ENCODE measurements around the gene IFT25.
A peak's percentile ranks its signal among the peaks of the same experiment; 100 is the strongest.

Gene IFT25

DNA sequence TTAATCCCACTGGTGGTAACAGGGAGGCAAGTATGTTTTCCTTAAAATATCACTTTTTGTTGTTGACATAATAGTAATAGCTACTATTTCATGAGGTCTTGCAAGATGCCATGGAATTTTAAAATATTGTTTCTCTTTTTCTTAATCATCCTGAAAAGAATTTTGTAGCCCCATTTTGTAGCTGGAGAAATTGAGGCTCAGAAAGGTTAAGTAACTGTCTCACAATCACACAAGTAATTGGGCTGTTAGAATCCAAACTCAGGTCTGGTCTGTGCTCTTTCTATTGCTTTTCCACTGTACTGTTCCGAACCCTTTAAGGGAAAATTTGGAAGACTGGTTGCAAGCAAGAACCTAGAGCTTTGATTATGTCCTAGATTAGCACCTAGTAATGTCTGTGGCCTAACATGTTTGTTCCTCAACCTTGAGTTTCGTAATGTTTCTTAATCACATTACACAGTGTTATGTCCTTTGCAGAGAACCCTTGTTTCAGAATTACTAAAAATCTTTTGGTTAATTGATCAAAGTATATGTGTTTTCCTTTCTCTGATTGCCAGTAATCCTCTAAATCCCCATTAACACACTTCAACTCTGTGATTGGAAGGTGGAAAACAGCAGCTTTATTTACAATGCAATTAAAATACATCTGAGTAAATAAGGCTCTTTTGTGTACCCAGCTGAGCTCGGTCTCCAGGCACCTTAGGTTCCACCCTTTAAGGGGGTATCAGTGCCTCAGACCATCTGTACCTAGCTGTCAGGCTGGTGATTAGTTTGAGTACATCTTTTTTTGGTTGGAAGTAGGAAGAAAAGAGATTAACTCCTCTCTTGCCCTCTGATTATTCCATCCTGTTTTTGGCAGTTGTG is 11.0 kb upstream of the IFT25 start:
- DNase-seq: no peak

DNA sequence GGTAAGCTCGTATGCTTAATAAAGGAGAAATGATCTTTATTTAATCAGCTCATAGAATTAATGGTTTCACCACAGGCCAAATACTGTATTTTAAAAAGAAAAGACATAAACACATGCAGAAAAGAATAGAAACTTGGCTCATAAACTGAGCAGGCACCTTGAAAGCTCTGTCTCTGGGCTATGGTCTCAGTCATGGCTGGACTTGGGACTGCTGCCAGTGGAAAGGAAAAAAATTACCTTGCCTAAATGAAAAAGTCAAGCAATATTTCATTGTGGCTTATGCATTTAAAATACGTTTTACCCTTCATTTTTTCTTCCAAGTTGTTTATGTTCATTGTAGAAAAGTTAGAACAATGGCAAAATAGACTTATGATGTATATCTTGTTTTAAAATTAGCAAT is 8.6 kb upstream of the IFT25 start:
- DNase-seq: no peak

DNA sequence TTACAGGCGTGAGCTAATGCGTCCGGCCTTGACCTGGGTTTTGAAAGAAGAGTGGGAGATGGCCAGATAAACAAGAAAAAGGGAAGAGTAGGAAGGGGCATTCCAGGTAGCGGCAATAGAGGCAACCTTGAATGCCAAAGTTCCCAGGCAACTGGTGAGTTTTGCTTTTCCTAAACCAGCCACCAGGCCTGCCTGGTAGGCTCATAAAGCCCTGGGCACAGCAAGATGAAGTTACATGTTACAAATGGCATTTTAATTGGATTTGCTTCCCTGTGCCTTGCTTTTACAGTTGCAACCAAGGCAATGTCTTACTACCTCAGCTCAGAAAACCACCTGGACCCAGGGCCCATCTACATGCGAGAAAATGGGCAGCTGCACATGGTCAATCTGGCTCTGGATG is 6.2 kb upstream of the IFT25 start:
- DNase-seq: no peak

DNA sequence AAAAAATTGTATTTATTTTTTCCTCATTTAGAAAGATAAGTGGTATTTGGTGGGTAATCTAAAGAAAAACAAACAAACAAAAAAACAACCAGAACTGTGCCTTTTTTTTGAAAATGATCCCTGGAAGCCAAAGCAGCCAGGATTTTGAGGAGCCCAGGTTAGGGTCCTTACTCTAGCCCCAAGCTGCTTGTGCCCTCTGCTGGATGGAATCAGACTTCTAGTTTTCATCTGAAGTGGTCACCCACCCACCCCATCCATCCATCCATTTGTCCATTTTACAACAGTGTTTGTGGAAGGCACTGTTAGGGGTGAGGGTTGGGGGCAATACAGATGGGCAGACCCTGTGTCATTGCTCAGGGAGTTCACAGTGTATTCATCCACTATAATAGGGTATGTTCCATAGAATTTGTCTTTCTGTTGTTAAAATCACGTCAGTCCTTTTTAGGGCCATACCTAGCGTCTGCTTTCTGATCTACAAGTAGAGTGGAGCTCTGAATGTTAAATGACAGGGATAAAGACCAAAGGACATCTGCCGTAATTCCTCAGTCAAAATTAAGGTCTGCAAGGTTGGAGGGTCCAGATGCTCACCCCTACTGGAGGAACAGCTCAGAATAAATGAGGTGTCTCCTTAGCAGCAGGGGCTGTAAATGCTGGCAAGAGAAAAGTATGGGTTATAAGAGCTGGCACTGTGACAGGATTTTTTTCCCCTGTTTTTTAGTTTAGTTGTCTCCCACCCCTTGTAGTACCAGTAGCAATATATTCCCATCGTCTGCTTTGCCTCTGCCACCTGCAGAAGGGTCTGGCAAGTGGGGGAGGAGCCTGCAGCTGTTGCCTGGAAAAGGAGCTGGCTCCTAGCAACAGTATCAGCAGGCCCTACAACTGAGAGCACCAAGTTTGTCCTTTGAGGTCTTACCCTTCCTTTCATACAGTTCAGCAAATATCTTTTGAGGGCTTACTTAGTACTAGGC is 3.8 kb upstream of the IFT25 start:
- DNase-seq: no peak

DNA sequence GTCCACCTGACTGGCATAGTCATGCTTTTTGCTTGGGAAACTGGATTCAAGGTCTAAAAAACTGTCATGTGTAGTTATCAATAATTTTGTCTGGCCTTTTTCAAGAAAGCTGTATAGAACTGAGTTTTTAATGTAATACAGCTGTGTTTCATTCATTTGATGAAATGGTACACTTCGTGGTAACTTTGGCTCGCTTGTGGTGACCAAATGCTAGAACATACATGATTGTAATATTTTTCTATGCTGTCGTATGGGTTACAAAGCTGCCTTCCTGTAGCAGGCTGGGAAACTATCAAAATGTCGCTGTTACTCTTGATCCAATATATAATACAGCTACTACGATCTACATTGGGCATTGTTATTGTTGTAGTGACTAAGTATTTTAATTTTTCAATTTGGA is 2.8 kb upstream of the IFT25 start:
- no peak for DNase-seq

DNA sequence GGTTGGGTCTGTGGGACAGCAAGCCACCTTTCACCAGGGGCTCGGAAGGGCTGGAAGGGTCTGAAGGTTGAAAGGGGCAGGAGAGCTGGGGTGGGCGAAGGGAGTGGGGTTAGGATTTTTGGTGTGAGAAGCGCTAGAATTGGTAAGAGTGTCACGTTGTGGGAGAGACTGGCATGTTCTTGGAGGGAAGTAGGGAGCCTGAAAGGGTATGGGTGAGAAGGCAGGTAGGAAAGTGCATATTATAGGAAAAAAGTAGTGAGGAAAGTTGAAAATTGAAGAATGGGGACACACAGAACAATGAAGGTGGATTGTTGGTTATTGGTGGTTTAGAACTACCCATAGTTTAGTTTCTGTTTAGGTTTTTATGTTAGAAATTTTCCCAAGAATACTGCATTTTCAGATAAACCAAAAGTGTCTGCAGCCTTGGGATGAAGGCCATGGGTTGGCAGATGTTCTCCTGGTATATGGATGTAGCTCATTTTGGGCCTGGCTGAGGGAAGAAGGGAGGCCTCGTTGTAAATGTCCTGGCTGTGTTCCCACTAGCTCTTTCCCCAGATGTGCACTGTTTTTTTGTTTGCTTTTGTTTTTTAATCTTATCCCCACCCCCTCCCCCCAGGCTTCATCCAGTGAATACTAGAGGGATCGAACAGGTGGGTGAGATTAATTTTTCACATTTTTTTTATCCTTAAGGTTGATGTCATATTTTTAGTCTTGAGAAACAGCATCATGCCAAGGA is 1.8 kb upstream of the IFT25 start:
- no peak for DNase-seq

DNA sequence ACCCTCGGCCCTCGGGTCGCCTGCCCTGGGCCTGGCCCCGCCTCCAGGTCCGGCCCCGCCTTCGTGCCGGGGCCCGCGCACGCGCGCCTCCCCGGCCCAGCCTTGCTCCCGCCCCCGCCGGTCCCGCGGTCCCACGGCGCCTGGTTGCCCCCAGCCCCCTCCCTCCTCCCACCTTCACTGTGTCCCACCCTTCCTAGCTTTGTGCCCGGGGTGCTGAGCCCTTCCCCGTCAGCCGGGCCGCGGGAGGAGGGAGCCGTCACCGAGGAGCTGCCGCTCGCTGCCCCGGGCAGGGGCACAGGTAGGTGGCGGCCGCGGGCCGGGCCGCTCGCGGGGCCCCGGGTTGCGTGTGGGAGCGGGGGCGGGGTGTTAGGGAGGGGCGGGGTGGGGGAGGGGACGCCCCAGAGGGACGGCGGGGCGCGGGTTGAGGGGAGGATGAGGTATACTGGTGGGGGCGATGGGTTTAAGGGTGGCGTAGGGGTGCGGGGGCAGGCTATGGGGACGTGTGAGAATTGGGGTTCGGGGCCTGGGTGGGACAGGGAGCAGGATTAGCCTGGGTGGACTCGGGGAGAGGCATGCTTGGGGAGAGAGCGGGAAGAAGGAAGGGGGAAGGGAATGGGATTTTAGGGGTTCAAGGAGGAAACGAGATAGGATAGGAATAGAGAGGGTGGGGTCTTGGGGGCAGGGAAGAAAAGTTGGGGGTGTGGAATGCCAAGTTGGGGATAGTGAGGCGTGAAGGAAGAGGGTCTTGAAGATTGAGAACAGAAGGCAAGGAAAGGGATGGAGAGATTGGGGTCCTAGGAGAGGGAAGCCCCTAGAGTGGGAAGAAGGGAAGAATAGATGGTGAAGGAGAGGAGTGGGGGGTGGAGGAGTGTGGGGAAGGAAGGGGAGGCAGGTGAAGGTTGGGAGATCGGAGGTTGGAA is 1.0 kb upstream of the IFT25 start, which contains the start of gene LRRC42:
LRRC42 (plus strand) TSS at position 99 of the 920 bp plus-strand sequence. CDS start 5,650 bp downstream, outside the sequence.
- no peak for DNase-seq

DNA sequence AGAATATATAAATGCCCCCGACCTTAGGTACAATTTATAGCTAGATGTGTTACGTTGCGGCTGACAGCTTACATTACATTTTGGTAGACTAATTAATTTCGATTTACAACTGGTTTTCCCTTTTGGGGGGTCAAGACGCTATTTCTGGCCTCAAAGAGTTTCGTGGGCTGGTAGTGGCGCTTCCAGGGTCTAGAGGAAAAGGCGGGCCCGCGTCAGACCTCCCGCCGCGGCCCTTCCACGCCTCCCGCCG is 391 bp downstream of the IFT25 start:
- DNase-seq: no peak

DNA sequence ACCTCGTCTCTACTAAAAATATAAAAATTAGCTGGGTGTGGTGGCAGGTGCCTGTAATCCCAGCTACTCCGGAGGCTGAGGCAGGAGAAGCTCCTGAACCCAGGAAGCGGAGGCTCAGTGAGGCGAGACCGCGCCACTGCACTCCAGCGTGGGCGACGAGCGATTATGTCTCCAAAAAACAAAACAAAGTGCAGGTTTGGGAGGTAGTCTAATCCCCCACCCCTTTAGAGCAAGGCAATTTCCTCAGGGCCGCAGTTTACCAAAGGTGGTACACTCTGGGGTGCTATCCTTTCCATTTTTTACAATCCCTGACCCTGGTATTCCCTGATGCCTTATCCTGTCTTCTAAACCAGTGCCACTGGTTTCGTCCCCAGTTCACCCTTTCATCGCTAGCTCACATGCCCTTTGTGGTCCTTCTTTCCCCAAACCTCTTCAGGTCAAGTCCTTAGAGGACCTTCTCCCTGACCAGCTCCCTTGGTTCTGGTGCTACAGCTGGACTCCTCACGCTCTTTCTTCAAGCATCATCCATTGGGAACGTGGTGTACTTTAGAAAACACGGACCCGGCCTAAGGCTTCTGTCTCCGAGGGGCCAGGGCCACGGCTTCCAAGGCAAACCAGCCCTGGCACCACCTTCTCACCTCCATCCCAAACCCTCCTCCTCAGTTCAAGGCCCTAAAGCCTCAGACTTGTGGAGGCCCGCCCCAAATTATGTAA is 873 bp downstream of the IFT25 start:
- DNase-seq: peak; percentile 3

DNA sequence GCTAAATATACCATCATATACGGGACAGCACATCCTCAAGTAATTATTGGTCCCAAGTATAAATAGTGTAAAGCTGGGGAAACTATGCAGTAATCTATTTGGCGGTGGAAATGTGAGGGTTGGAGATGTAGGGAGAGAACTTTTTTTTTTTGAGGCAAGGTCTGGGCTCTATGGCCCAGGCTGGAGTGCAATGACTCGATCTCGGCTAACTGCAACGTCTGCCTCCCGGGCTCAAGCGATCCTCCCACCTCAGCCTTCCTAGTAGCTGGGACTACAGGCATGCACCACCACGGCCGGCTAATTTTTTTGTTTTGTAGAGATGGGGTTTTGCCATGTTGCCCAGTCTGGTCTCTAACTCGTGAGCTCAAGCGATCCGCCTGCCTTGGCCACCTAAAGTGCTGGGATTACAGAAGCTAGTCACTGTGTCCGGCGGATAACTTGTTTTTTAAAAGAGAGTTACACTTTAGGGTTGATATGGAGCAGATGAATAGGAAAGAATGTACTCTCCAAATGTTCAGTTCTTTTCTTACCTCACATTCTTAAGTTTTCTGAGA is 1.9 kb downstream of the IFT25 start:
- no peak for DNase-seq

DNA sequence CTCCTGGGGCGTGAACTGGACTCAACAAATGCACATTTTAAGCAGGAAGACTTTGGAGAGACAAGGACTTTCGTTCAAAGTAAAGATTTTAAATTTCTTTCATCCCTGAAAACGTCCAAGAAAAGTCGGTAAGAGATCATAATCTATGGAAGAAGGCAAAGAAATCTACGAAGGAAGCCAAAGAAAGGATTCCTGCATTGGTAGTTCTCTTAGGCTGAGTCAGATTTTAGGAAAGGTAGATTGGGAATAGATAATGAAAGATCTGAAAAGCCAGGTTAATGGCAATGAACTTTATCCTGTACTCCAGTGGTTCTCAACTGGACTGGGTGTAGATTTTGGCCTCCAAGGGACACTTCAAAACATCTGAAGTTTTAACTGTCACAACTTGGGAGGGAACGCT is 2.4 kb downstream of the IFT25 start:
- DNase-seq: no peak

DNA sequence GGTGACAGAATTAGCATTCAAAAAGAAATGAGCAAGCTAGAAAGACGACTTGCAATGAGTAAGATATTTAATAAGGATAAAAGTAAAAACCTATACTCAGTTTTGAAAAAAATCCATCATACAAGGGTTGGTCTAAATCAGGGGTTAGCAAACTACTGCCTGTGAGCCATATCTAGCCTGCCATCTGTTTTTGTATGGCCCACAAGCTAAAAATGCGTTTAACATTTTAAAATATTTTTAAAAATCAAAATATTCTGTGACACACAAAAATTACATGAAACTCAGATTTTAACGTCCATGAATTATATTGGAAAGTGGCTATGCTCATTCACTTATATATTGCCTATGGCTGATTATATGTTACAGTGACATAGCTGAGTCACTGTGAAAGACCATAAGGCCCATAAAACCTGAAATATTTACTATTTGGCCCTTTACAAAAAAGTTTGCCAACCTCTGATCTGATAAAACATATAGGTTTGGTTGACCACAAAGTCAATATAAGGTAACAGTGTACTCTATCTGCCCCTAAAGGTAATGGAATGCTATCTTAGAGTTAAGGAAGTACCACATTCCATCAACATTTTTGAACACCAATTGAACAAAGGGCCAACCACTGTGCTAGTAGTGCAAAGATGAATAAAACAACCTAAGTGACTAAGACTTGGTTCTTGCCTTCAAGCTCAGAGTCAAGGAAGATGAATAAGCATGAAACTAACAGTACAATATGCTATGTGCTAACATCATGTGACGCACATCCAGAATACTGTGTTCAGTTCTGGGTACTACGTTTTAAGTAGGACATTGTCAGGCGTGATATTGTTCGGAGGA is 3.2 kb downstream of the IFT25 start:
- no peak for DNase-seq

DNA sequence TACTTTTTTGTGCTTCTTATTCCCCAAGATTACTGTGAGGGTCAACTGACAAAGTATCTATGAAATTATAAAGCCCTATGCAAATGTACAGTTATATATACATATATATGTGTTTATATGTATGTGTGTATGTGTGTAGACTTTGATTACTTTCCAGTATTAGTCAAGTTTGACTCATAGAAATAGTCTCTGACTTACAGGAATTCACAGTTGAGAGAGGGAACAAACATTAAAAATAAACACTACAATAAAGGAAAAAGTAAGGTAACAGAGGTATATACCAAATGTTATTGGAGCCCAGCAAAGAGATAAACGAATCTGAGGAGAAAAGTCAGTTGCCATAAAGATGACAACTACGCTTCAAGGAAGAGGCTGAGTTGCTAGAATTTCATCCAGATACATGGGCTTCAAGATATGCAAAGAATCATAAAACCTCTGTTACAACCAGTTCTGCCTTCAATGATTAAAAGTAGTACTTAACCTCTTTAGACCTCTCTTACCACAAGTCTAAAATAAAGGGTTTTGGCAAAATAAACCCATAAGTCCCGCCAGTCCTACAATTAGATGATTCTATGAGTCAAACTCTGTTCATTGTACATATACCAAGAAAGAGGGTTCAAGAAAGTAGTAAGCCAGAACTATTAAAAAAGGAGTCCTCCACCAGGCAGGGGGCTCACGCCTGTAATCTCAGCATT is 7.2 kb downstream of the IFT25 start:
- no peak for DNase-seq

DNA sequence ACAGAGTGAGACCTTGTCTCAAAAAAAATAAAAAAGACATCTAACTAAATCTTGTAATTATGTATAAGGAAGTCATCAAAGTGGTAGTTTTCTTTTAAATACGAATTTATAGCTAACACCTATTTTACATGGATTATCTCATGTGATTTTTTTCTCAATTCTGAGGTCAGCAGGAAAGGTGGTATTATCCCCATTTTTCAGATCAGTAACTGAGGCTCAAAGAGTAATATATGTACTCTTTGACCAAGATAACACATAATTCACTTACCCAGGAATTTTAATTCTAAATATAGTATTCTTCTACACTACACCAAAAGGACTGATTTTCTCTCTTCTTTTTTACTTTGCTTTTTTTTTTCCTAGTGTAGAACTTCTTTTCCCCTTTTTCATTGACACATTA is 9.1 kb downstream of the IFT25 start:
- DNase-seq: no peak

DNA sequence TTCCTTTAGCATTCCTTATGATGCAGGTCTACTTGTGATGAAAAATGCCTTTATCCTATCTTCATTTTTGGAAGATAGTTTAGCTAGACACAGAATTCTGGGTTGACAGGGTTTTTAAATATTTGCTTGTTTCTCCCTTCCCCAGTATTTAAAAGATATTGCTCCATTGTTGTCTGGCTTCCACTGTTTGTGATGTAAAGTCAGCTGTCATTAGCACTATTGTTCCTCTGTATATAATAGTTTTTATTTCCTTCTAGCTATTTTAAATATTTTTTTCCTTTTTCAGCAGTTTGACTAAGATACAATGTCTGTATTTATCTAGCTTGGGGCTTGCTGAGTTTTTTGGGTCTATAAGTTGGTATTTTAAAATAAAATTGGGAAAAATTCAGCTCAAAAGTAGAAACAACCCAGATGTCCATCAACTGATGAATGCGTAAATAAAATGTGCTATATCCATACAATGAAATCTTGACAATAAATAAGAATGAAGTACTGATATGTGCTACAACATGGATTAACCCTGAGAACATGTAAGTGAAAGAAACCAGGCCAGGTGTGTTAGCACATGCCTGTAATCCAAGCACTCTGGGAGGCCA is 11.2 kb downstream of the IFT25 start:
- no peak for DNase-seq

DNA sequence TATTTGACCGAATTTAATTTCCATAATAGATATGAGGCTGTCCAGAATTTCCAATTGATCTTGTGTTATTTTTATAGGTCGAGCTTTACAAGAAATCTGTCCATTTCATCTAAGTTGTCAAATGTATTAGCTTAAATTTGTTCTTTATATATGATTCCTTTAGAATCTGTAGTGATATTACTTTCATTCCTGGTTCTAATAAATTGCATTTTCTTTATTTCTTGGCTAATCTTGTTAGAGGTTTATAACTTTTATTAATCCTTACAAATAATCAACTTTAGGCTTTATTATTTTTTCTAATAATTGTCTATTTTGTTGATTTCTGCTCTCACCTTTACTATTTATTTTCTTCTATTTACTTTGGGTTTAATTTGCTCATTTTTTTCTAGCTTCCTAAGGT is 14.0 kb downstream of the IFT25 start:
- DNase-seq: no peak

DNA sequence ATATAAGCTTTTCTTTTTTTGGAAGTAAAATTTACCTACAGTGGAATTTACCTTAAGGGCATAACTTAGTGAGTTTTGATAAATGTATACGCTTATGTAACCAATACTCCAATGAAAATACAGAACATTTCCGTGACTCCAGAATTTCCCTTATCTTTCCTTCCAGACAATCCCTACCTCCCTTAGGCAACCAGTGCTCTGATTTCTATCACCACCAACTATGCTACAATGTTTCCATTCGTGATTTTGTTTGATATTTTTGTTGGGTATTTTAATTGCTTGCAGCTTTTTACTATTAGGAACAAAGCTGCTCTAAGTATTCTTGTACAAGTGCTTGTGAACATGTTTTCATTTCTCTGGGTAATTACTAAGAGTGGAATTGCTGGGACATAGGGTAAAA is 14.6 kb downstream of the IFT25 start:
- no peak for DNase-seq

DNA sequence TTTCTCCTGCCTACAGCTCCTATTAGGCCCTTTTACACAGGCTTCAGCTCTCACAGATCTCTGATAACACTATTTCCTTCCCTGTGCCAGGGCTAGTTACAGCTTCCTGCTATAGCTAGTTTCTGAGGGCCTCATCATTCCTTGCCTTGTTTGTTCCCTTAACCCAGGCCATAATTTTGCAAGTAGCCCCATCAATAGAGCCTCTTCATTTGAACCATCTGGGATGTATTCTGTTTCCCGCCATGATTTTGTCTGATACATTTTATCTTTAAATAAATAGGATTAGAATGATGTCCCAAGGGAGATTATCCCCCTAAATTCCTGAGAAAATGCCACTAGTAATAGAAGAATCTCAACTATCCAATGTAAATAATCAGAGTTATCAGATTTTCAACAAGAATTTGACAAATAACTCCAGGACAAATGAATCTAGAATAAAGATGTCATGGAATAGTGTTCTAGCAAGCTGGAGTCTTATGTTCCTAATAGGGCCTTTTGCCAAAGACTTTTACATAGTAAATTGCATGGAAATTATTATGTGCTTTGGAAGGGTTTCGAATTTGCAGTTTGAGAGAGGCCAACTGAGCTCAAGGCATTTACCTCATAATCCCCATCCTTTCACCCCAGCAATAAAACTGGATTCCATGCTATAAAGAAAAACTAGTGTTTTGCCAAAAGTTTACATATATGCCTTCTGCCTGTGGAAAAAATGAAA is 16.1 kb downstream of the IFT25 start:
- no peak for DNase-seq
